GM21360 (cell line): Measurements from ENCODE around the gene TGFBR3.
"Not testable (repeated sequence)": the region's sequence is repeated elsewhere in the genome, so short reads cannot be mapped to it uniquely, and the experiment has no call there.

ENCODE experiments used
- ATAC-seq: cut with Tn5 transposase; IDR thresholded peaks from one replicate; pipeline ENCODE4 v1.9.1; 2021; ENCODE audit warnings: mild to moderate bottlenecking, moderate library complexity; ENCODE audit not compliant: unreplicated experiment

The TGFBR3 gene

DNA sequence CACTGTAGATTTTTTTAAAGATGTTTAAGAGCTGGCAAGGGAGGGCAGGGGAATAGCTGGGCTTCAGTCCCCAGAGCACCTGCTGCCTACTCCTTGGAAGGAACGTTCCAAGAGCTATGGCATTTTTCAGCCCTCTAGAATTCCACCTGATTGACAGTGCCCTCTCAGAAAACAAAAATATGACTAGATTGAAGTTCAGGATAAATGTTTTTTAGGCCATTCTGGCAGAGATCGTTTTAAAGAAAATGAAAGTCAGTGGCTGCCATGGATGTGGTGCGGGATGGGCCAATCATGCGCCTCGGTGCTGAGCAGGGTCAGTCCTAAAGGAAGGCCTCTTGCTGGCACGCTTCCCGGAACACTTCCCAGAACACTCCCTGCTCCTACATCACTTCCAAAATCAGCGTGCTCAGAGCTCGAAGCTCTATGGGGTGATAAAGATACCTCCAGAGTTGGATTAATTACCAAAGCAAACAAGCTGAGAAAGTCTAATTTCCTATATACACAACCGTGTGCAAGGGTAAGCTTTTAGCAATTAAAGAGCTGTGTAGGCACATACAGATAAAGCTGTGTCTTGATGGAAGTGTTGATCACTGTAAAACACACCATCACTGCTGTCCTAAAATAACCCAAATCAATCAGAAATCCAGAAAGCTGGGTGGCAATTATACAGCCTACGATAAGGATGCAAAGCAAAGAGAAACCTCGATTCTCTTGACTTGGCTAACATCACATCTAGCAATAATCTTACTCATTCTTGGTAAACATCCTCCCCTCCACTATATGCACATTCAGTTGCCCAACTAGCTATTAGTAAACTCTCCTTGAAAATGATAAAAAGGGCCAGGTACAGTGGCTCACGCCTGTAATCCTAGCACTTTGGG lies 34.6 kb downstream of the TGFBR3 start:
- ATAC-seq, result no peak

DNA sequence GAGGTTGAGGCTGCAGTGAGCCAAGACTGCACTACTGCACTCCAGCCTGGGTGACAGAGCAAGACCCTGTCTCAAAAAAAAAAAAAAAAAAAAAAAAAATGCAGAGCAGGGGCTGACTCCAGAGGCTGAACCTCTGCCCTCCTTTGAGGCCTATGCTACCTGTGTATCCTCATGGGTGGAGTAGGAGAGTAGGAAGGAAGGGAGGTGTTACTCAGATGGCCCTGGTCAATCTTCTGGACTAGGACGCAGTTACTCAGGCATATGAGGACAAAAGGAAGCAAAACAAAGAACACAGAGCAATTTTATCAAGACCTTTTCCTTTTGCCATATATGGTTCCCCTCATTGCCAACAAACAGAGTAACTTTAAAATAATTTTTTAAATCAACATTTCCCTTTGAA lies 35.2 kb downstream of the TGFBR3 start:
- no peak for ATAC-seq

DNA sequence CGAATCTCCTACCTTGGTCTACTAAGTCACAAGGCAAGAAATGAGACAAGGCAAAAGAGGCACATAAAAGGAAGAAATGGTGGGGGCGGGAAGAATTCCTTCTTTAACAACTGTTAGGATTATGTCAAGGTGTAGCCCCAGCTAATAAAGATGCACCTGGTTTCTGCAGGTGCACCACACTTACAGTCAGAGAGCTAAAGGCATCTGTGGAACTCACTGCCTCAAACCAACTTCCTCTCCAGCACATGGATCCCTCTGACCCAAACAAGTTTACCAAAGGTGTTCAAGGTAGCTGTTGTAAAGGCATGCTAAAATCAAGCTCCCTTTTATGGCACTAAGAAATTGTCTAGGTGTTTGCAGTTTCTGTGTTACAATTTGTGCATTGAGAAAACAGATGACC lies 38.1 kb downstream of the TGFBR3 start:
- no peak for ATAC-seq

DNA sequence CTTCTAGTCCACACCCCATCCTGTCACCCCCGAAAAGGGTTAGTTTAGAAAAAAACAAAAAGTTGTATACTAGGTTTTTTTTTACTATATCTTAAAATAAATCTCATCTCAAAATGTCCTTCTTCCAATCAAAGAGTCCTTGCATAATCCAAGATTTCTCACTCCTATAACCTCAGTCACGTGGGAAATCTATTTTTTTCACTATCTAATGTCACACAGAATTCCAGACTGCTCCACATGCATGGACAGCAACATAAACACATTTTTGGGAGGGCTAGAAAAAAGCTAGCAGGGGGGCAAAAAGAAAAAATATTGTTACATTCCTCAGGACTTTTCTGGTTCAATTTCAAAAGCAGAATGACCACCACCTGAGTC lies 39.3 kb downstream of the TGFBR3 start:
- no peak for ATAC-seq

DNA sequence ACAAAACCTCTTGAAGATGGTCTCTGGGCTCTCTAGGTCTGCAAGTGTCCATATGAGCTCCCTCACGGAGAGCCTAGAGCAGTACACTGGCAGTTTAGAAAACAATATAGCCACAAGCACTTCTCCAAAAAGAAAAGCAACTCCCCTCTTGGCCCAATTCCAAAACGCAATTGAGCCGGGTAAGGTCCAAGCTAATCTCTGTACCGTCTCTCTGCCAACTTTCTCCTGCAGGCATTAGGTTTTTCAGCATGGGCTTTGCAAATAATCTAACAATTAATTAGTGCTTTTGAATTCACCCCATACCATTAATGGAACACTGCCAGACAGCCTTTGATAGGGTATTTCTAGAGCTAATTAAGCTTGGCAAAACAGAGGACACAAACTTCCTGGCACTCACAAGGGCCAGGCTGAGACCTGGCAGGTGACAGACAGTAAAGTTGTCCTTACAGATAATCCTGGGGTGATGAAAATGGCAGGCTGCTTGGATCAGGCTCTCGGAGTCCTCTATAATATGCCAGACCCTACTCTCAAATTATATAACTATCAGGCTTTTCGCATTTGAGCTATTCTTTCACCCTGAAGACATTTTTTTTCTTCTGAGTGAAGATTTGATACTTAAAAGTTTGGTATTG lies 39.8 kb downstream of the TGFBR3 start:
- ATAC-seq, result no peak

DNA sequence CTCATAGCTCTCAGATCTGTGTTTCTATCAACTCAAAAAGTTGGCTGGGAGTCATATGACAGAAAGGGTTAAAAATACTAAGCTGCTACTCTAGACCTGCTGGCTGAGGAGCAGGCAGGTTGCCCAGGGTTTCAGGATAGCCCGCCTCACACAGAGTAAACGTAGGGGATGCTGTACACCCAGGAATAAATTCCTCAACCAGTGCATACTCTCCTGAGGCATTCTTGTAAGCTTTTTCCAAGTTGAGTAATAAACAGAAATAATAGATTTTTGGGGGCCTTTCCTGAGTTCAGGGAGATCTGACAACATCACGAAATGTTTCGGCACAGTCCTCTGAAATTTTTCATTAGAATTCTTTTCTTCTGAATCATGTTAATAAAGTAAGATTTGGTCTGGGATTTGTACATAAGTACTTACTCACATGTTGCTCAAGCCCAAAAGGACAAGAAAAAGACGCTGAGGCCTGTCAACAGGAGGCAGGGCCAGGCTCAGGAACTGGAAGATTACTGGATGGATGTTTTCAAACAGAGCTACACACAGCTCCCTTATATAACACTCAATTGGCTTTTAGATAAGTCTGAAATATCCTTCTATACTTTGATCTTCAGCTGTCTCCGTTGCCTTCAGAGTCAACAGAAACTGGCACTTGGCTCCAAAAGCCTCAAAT lies 41.0 kb downstream of the TGFBR3 start:
- no peak for ATAC-seq

DNA sequence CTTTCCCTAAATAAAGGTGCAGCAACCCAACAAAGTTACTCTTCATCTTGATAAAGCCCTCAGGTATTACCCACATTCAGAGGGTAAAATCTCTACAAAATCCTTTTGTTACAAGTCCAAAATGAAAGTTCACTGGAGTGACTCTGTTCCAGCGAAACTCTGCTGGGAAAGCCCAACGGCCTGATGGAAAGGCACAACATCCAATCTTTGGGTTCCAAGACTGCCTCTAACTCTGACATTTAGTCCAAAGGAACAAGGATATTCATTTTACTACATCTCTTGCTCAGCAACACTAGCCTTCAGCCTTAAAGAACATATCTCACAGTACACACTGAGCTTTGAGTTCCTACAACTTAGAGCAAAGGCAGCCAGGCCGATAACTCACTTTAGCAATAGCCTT lies 42.1 kb downstream of the TGFBR3 start:
- ATAC-seq, result no peak

DNA sequence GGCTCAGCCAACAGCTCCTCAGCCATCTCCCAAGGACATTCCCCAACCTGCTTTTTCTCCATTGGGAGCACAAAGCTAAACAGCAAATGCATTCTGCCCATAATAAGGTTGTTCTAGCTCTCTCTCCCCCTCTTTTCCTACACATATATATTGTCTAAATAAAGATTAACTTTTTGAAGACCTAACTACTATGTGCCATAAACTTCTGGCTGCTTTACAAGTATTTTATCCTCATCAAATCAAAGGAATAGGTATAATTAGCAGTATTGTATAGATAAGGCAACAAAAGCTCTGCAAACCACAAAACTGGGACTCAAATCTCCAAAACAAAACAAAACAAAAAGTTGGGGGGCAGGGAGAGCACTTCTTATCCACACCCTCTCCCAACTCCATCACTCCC lies 43.4 kb downstream of the TGFBR3 start:
- ATAC-seq, result no peak

DNA sequence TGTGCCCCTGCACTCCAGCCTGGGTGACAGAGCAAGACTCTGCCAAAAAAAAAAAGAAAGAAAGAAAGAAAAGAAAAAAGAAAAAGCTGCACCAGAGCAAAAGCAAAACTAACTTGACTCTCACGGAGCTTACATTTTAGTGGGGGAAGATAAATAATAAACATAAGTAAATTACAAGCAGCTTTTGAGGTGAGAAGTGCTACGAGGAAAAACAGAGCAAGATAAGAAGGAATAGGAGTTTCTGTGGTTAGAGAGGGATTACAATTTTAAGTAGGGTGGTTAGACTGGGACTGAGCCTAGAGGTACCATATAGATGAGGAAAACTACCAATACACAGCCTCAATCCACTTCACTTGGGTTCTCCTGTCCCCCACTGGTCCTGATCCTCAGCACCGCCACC lies 43.9 kb downstream of the TGFBR3 start:
- ATAC-seq, result no peak

DNA sequence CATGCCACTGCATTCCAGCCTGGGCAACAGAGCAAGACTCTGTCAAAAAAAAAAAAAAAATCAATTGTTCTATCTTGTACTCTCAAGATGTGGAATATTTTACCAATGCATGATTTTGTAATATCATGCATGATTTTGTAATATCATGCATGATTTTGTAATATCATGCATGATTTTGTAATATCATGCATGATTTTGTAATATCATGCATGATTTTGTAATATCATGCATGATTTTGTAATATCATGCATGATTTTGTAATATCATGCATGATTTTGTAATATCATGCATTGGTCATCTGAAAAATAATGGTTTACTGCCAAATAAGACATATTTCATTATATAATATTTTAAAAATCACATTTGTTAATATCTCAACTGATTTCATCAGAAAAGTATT lies 45.7 kb downstream of the TGFBR3 start:
- ATAC-seq, result not testable (repeated sequence)

DNA sequence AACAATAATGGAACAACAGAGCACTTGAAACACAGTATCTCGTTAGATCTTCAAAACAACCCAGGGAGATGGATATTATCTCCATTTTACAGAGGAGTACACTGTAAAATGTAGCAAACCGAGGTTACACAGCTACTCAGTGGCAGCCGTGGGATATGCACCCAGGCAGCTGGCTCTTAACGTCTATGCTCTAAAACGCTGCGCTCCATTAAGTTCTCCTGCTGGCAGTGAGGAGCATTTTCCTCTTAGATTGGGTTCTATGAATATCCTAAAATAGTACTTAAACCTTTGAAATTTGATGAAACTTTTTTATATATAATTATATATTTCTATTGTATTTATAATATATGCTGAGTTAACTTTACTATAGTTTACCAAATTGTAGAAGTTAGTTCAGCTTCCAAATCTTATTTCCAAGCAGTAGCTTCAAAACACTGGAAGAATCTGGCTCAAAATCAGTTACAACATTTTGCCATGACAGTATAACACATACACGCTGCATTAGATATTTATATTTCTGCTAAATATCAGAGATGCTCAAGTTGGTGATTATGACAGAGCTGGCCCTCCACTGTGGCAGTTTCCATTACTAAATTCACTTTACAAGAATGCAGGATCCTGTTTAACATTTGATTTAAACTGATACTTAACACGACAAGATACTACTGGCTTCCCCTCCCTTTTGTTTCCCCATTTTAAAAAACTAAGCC lies 49.5 kb downstream of the TGFBR3 start:
- no peak for ATAC-seq

DNA sequence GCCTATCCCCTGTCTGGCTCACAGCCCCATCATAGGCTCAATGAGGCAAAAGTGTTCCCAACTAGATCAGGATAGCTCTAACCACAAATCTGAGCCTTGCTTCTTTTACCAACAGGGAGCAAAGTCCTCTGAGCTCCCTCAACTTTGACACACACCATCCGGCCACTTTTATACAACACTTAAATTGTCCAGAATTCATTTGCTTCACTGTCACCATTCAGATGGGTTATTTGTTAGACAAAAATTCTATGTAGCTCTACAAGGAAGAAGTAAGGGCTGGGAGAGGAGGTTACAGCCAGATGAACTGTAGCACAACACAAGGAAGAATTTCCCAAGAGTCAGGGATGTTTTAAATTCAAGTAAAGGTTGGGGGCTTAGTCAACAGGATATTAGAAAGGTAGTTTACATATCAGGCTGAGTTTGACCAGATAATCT lies 50.8 kb downstream of the TGFBR3 start:
- ATAC-seq, result no peak

DNA sequence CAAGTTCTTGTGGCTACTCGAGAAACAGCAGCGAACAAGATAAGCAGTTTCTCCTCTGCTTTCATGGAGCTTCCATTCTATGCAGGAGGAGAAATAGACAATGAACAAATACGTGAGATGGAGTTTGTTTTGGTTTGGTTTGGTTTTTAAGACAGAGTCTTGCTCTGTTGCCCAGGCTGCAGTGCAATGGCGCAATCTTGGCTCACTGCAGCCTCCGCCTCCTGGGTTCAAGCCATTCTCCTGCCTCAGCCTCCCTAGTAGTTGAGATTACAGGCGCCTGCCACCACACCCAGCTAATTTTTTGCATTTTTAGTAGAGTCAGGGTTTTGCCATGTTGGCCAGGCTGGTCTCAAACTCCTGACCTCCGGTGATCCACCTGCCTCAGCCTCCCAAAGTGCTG lies 51.4 kb downstream of the TGFBR3 start:
- not testable (repeated sequence) for ATAC-seq

DNA sequence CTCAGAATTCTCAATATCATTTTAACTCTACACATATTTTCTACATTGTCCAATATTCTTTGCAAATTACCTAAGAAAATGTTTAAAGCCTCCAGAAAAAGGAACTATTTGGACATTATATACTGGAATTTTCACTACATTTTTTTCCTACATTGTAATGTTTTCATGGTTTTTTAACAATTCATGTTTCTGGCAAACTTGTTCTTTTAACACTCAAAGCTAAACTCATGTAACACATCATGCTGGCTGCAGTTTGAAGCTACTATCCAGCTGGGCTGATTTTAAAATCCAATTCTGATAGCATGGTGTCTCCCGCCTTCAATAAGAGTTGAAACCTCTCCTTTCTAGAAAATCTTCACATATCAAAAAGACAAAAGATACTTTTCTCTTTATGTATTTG lies 52.0 kb downstream of the TGFBR3 start:
- ATAC-seq, result no peak

DNA sequence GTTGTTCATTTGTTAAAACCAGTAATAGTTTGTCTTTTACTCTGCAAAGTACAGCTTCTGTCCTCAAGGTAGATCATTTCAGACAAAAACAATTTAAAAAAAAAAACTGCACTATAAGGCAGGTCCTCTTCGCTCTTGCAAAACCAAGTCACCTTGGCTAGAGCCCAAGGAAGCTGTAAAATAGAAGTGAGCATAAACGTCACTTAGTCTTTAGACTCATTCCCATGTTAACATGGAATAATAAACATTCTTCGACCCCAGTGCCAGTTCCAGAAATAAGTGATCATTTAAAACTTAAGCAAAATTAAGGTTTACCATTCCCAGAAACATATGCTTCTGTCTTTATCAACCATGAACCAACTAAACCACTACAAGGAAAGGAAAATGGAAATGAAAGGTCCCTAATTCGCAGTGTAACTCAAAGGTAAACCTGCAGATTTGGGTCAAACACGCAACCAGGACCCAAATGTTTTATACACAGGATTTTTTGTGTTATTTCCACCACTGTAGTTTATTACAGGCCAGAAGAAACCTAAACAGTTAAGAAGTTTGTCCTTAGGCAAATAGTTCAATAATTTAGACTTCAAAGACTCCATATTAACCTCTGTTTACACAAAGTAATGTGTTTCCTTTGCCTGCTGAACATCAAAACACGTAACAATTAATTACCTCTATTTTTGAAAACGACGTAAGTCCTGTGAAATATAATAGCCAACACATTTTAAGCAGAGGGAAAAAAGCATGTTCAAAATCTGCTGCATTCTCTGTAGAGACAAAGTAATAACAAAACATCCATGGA lies 54.6 kb downstream of the TGFBR3 start:
- ATAC-seq, result no peak

DNA sequence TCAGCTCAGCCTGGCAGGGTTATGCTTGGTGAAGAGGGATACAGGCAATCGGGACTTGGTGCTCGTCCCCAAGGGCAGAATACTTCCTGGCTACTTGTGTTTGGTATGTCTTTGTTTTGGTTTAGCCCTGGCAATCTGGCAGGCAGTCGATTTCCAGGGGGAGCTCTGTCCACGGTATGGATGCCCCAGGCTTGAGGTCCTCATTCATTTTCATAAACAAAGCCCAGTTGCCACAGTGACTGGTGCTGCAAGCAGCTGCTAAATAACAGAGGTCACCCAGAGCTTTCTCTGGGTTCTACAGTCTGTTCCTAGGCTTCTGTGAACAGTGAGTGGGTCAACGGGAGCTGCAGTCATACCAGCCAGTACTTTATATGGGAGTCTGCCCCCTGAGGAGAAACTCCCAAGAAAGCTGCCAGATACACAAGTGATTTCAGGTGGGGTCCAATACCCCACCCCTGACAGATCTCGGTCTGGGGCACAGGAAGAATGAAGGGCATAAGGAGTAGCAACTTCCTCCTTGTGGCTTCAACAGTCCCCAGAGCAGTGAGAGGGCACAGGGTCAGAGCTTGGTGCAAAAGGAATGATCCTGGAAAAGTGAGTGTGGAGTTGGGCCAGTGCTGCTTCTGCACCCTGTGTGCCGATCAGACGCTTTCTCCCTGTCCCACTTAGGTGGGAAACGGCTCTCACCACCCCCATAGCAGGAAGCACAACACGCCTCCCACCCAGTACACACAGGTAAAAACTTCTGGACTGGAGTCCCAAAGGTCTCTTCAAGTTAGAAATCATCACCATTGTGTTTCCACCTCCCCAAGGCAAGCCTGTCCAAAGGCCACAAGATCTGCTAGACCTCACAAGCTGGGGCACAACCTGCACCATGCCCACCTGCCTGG lies 55.5 kb downstream of the TGFBR3 start:
- no peak for ATAC-seq

DNA sequence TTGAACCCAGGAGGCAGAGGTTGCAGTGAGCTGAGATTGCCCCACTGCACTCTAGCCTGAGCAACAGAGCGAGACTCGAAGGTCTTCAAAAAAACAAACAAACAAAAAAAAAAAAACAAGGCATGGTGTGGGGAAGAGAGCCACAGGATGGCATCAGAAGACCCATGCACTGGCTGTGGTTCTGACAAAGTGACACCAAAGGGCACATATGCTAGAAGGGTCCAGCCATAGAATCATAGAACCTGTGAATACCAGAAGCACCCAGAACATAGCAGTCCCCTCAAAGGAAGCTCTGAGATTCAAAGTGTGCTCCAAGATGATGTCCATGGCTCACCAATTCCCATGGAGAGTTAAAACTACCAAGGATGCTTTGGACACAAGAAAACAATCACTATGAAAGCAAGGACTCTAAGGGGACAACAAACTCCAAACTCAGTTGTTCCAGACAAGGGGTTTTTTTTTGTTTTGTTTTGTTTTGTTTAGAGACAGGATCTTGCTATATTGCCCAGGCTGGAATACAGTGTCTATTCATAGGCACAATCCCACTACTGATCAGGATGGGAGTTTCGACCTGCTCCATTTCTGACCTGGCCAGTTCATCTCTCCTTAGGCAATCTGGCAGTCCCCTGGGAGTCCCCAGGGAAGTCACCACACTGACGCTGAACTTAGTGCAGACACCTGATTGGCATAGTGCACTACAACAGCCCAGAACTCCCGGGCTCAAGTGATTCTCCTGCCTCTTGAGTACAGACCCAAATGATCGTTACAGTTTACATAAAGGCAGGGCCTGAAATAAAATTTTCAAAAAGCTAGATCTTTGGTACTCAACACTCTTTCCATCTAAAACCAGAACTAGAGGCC lies 56.4 kb downstream of the TGFBR3 start:
- ATAC-seq, result no peak

DNA sequence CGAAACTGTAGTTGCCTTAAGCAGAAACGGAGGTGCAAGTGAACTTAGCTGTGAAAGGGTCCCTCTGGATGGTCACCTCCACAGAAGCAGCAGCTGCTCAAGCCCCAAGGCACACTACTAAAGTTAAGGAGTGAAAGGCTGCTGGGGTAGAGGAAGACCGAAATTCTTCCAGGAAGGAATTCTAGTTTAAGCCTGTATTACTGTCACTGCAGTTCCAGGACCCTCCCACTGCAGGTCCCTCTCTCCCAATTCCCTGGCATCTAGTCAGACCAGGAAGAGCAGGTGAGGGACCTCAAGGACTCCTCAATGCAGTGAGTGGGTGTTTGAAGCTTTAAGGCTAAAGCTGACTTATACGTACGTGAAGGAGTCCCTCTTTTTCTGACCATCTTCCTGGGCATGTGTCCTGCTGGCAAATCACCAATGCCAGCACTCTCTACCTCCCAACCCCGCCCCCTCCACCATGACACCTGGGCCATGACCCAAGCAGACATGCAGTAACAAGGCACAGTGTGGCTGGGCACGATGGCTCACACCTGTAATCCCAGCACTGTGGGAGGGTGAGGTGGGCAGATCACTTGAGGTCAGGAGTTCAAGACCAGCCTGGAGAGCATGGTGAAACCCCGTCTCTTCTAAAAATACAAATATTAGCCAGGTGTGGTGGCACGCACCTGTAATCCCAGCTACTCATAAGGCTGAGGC lies 57.2 kb downstream of the TGFBR3 start:
- ATAC-seq, result no peak
